Activated gamma-delta T cell treated with anti-CD3 and anti-CD28 coated beads, Interleukin-2, amount 50 U/mL, for 16 hours (primary cell): Measurements from ENCODE around the gene SNAP25.

Experiments
- DNase-seq: peaks from one replicate; pipeline ENCODE4 v3.0.0-alpha.2; 2020; ENCODE audit warnings: low read depth

SNAP25 gene

DNA sequence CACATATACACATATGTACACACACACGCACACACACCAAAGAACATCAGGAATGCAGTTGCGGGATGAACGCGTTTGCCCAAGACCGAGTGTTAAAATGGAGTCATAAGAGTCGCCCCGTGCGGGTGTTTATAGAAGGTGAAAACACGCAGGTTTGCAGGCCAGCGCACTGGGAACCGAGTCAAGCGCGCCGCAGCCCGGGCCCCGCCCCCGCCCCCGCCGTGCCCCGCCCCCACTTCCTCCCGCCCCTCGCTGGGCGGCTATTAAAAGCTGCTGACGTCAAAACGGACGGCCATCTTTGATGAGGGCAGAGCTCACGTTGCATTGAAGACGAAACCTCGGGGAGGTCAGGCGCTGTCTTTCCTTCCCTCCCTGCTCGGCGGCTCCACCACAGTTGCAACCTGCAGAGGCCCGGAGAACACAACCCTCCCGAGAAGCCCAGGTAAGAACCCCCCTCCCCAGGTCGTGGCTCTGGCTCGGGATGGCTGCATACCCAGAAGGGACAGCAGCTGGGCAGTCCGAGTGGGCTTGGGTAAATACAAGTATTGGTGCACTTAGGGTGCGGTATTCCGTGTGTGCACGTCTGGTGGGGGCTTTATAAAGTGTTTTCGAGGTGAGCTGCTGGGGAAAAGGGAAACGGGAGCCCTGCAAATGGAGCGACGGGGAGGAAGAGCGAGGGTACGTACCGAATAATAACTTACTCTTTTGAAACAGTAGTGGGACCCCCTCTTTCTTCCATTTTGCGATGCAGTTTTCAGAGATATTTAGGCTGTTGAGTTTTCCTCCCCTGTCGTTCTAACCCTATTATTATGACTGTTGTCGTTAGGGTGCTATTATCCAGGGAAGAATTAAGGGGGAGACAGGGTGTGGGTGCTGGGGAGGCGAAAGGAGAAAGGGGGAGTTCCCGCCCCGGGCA is at the start of gene SNAP25:
TSS of gene SNAP25 (plus strand) at position 295 of the 916 bp plus-strand sequence. CDS start 56,662 bp downstream, outside the sequence.
- no peak for DNase-seq

DNA sequence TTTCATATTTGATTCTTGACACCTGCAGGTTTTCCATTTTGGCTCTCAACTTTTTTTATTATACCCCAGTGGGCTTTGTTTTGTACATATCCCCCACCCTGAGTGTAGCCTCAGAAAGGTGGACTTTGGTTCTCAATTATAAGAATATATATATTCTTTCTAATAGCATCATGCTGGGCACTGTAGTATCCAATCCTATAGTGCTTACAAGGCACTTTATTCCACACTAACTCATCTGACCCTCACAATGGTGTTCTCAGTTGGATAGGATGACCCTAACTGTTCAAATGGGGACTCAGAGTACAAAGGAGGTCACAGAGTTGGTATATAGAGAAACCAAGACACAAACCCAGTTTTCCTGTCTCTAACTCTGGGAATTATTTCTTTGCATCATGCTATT is 48.9 kb upstream of the SNAP25 start:
- no peak for DNase-seq

DNA sequence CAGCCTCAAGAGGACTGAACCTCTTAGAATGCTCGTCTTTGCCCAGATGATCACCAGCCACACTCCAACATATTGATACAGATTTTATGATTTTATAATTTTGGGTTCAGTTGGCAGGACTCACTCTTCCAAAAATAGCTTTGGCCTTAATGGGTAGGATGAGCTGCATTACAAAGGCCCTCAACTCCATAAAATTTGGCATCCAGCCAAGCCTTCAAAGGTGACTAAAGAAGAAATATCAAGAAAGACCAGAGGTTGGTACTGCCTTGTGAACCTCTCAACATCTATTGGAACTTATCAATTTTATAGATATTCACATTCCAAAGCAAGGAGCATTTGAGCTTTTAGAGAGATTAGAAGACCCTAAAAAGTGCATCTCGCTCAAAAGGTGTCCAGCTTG is 48.4 kb upstream of the SNAP25 start:
- no peak for DNase-seq

DNA sequence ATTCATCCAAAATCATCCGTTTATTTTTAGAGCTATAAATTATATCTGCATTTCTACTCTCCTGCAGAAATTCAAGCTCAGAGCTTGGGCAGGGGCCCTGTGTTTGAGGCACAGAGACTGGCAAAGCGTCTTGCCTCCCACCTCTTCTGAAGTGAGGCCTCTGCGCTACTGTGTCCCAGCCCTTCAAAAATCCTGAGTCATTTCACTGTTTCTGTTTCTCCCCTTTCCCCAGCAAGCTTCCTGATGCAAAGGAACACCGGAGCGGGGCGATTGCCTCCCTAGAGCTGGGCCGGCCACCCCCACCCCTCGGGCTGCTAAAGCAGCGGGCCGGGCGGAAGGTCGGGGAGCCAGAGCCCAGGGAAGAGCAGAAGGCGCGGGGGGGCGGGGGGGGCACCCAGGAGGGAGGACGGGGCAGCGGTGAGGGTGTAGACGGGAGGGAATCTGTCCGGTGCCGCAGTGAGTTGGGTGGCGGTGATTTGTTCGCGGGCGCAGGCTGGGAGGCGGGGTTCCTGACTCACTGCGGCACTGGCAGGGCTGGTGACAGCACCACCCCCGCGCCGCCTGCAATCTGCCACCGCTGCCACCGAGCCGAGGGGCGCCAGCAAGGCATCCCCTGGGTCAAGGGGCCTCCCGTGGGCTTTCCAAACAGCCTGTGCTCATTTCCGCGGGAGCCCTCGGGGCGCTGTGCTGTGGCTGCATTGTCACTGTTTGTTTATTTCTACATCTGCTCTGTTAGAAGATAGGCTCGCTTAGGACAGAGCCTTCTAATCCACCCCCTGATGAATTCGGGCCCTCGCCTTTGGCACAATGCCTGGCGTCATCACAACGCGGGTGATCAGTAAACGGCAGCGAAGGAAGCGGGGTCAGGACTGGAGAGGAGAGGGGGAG is 46.5 kb upstream of the SNAP25 start:
- no peak for DNase-seq

DNA sequence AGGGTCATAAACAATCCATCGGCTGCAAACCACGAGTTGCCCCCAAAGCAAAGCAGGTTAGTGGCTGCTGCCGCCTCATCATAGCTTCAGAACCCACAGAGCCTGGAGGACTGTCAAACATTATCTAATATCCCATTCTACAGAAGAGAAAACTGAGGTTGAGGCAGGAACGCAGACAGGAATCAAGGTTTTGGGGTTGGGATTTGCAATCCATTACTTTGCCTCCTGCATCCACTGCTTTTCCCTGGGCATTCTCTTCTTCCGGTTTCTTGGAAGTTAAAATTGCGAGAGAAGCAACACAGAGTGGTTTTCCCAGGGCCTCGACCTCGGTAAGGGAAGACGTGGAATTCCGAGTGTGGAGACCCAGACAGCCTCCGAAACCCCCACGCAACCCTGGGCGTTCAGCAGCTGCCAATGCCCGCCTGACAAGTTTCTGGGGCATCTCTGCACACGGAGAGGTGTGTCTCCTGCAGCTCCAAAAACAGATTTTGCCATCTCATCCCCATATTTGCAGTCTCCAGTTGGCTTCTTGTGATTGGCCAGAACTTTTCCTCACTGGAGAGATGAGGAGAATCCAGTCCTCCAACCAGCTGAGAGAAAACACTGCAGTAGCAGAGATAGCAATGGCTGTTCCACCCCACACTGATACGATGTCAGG is 45.5 kb upstream of the SNAP25 start:
- DNase-seq = no peak

DNA sequence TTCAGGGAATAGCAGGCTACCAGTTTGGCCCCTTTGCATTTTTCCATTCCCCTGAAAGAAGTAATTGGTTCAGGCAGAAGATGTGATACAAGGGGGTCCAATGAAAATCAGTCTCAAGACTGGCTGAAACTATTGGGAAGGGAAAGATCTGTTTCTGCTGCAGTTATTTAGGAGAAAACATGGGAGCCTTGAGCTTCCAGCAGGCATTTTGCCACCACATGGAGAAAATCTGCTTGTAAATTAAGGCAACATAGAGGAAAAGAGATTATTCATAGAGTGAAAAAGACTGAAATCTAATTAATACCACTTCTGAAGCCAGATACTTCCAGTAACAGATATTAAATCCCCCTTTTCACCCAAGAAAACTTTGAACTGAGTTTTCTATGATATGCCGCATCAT is 44.2 kb upstream of the SNAP25 start:
- no peak for DNase-seq

DNA sequence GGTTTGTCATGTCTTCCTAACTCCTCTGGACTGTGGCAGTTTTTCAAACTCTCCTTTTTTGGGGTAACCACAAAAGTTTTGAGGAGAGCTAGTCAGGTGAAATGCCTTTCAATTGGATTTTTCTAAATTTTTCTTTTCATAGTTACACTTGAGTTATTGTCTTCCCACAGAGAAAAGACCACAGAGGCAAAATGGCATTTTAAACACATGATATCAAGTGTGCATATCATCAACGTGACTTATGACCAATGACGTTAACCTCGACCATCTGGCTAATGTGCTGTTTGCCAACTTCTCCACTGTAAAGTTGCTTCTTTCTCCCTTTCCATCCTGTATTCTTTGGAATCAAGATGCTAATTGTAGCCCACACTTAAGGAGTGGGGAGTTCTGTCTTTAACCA is 41.3 kb upstream of the SNAP25 start:
- no peak for DNase-seq

DNA sequence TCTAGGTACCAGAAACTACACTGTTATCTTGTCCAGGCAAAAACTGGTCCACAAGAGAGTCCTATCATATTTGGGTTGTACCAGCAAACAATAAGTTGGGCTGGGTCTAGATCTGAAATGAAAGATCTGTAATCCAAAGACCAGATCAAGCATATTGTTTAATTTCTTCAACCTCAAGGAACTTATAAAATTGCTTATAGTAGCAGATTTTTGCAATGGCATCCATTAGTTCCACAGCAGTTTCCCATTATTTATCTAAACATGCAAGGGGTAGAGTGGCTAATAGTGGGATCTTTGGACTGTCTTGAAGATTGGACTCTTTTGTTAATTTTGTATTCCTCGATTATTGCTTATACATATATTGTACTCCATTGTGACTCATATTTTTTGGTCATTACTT is 40.5 kb upstream of the SNAP25 start:
- no peak for DNase-seq

DNA sequence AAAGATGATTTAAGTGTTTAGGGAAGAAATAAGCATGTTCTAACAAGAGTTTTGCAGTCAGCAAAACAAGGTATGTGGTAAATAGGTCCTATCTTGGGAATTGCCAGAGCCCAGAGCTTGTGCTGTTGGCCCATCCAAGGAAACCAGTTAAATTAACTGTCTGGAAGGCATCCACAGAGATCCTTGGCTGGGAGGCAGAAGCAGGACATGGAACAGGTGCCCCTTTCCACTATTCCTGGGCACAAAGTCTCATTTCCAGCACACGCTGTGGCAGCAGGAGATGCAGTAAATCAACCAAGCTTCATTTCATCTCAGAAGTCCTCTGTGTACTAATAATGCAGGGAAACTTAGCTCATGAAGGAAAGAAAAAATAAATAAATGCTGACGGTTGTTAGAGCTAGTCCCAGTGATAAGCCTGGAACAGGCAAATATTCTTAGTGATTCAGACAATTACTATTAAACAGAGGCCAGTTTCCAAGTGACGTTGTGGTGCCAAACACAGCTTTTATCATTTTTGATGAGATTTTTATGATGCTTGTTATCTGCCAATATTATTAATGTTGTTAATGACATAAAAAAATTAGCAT is 39.8 kb upstream of the SNAP25 start:
- DNase-seq = no peak

DNA sequence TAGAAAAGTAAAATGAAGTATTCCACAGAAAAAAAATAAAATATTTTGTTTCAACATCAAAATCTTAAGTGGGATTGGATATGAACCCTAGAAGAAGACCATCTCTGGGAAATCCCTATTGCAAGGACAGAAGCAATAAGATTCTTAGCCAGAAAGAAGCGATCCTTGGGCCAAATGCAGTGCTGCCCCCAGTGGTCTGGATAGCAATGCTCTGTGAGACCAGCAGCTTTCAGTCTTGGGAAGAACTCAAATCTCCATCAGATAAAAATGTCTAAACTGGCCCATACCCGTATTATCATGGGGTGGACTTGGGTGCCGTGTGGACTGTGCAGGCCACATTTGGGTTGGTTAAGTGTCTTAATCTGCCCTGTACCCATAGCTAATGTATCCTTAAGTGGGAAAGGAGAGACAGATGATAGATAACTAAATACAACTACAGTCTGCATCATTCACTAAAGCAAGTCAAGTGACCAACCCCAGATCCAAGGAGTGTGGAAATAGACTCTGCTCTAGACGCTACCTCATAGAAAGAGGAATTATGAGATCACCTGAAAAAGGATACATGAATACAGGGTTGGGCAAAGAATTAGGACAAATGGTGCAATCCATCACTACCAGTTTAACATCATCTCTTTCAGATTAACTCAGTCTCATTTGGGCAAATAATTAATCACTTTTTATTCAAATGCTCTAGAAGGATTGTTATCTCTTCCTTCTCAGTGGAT is 38.9 kb upstream of the SNAP25 start:
- no peak for DNase-seq

DNA sequence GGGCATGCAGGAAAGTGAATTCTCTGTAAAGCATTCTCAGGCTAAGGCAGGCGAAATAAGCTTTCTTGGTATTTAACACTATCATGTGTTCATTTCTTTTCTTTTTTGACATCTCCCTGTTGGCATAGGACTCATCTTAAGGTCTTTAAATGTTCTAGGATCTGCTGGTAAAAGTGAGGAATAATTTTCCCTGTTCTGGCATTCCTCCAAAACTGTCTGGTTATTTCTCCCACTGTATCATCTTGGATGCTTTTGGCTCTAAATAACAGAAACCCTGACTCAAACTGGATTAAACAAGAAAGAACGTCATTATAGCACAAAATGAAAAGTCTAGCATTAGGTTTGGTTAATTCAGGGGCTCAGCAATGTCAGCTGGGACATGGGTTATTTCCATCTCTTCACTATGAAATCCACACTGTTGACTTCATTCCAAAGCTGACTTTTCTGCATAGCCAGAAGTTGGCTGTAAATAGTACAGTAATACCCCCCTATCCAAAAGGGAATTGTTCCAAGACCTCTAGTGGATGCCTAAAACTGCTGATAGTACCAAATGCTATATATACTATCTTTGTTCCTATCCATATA is 37.9 kb upstream of the SNAP25 start:
- DNase-seq = no peak

DNA sequence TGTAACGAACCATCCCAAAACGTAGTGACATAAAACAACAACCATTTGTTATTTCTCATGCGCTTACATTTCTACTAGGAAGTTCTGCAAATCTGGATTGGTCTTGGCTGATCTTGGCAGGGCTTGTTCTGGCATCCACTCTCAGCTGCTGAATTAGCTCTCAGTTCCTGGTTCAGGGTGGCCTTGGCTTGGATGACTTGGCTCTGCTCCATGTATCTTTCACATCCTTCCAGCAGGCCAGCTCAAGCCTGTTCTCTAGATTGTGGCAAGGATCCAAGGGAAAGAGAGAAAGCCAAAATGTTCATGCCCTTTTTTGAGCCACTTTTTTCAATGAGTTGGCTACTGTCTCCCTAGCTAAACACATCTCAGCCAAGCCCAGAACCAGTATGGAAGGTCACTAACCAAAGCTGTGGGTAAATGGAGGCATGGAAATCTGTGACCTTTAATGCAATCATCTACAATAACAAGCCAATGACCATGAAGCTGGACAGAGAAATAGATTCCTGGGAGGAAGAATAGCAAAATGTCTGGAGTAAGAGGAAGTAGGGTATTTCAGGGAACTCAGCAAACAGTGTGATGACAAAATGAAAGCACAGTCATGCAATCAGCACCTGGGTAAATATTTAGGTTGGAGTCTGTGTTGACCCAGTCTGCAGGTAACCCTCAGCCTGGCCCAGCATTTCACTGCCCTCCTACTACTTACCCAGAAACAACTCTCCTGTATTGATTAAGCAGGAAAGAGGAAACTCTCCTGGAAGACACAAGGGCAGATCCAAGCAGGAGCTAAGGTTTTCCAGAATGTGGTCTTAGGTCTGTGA is 32.7 kb upstream of the SNAP25 start:
- DNase-seq = no peak

DNA sequence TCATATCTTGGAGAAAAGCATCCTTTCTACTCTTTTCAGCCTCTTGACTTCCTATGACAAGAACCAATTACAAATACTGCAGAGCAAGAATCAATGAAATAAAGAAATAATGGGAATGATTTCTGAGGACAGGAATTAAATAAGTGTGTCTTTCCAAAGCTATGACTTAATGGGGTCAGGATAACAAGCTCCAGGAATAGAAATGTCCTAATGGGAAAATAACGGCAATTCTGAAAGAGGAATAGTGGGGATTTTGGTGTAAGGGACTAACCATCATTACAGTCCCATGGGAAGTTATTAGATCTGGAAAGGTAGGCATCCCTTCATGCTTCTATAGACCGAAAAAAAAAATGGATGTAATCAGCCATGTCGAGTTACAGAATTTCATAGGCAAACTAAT is 28.2 kb upstream of the SNAP25 start:
- no peak for DNase-seq

DNA sequence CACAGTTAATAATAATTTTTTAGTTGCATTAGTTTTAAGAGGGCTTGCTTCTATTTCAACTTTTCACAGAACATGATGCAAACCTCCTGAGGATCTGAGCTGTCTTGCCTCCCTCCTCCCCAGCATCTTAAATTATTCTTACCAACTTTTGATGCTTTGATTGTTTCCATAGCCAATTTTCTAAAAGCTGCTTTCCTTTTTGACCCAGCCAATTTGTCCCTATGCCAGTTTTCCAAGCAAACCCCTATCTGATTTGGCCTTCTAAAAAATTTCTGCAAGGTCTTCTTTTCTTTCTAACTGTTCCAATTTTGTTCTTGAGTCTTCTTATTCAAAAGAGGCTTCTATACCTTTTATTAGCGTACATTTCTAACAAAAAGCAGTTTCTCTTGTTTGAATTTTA is 26.5 kb upstream of the SNAP25 start:
- DNase-seq = no peak

DNA sequence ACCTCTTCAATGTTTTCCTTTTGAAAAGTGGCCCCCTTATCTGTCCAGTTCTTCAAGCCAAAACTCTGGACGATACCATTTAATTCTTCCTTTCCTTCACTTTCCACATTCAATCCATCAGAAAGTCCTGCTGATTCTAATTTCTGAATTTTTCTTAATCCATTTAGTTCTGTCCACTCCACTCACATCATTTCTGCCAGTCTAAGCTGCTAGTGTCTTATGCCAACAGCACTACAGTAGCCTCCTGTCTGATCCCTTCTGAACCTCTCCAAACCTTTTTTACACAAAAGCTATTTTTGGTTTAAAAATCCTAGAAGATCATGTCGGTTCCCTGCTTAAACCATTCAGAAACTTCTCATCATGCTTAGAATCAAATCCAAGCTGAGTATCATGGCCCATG is 24.5 kb upstream of the SNAP25 start:
- DNase-seq = no peak

DNA sequence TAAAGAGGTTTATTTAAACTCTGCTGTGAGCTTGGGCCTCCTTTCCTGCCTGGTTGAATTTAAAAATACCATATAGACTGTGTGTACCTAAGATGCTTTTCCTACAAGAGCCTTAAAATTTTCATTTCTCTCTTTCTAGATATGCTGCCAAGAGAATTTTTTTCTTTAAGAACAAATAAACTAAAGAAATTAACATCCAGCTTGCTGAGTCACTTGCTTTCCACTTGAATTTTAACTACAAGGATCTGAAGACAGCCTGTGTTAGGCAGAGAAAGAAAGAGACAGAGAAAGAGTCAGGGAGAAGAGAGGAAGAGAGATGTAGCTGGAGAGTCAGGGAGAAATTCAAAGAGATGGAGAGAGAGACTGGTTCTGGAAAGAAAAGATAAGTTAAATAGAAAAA is 18.3 kb upstream of the SNAP25 start:
- no peak for DNase-seq

DNA sequence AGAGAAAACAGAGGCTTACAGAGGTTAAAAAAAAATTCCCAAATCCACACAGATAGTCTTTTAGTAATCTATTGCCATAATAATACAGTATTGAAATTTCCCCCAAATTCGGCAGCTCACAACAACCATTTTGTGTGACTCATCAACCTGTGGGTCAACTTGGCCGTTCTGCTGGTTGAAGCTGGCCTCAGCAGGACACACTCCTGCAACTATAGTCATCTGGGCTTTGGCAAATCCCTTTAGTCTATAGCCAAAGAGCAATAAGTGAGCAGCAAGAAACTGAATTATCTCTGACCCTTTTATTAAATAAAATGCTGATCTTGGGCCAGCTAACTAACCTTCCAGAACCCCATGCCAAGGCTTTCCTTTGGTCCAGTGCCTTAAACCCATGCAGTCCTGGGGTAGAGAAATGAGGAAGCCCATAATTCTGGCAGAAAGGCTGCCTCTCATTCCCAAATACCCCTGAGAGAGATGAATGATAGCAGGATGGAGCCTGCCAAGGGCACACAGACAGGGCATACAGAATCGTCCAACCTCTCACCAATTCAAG is 17.2 kb upstream of the SNAP25 start:
- no peak for DNase-seq

DNA sequence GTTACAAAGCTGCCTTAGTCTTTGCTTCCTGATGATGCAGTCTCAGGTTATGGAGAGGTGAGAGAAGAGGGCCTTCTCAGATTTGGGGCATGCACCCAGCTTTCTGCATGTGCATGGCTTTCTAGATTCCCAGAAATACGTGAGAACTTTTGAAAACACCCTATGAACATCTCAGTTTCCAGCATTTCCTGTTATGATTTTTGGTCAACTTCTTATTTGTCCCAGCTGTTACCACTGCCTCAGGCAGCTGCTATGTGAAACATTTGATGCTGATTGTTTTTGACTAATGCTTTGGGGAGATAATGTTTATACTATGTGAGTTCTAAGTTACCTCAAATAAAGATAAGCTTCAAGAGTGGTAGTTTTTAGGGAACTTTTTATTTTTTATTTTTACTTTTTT is 9.5 kb upstream of the SNAP25 start:
- DNase-seq = no peak

DNA sequence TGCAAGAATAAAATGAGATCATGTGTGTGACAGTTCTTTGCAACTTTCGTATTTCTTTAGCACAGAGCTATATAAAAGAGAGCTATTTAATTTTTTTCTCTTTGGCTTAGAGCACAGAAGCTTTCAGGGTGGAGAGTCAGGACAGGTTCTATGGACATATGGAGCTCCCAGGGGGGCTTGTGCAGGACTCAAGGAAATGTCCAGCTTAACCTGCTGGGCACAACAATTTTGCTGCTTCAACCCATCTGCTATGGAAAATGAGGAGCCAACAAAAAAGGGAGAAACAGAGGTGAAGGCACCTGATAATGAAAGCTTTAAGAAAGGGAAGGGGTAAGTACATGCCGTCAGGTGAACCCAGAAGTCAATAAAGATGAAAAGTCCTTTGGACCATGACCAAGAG is 5.1 kb upstream of the SNAP25 start:
- DNase-seq = no peak
